WI38 (cell line): ENCODE measurements around the gene MAD2L1BP.

Experiments
- H3K4me3 ChIP-seq: 2 replicates; pipeline ENCODE4 v1.5.1; 2011; ENCODE audit warnings: low read depth, mild to moderate bottlenecking, control low read depth, low read length
- CTCF ChIP-seq: IDR thresholded peaks from 2 replicates; pipeline ENCODE4 v1.5.1; 2012; ENCODE audit warnings: low read depth, mild to moderate bottlenecking, control low read depth, low read length

The MAD2L1BP gene

GRCh38 chr6:43674291-43674690 lies 38.7 kb downstream of the MAD2L1BP start:
- no peak overlapping the region for H3K4me3 ChIP-seq
- no peak for TF ChIP-seq CTCF

GRCh38 chr6:43674921-43675320 lies 39.3 kb downstream of the MAD2L1BP start:
- H3K4me3 ChIP-seq, result no peak overlapping the region
- no peak for TF ChIP-seq CTCF

DNA sequence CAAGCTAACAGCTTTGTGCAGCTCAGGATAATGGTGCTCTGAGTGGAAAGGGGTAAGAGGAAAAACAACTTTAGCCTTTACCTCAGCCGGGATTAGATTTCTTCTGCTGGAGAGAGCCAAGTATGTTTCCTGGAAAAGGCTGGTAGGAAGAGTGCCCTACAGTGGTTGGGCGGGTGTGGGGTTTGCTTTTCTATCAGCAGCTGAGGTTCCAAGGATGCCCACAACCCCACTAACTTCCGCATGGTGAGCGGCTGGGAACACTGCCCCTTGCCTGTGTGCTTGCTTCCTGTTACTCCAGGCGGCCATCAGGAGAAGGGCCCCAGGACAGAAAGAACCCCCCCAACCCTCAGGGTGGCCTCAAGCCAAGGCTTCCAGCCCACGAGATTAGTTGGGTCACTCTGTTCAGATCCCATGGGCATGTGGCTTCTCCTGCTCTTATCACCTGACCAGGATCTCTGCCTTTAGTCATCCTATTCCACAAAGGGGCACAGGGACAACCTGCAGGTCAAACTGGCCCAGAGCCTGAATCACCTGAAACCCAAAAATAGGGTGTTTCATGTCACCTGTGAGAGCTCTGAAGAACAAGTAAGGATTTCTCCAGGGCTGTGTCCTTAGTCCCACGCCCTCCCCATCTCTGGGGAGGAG lies 41.4 kb downstream of the MAD2L1BP start:
- no peak for TF ChIP-seq CTCF

DNA sequence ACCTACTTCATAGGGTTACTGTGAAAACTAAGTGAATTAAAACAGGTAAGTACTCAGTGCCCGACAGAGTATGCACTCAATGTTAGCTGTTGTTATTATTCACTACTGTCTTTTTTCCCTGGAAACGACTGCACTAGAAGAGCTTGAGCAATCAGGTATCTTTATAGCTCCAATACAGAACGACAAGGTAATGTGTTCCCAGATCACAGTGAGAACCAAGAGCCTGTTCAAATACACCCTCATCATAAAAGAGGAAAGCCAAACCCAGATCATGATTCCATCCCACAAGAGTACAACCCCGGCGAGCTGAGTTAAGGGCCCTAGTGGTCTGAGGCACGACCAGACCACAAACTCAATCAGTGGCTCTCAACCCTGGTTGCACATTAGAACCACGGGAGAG lies 42.1 kb downstream of the MAD2L1BP start:
- TF ChIP-seq CTCF, result no peak

More for the DNA sequence above, 41.4 kb downstream of the MAD2L1BP start:
- no peak overlapping the region for H3K4me3 ChIP-seq

DNA sequence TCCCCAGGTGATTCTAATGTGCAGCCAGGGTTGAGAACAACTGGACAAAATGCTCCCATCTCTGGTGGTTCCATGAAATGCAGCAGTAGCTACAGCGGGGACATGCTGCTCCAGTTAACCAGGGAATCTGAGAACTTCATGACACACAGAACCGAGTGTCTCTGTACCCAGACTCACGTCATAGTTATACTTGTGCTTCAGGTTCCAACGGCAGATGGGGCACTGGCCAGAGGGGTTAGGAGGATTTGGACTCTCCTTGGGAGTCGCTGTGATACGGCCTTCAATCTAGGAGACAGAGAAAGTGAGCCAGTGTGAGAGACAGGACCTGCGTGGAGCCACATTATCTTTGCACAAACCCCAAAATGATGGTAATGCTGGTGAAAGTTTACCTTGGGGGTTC lies 42.7 kb downstream of the MAD2L1BP start:
- no peak for TF ChIP-seq CTCF
- H3K4me3 ChIP-seq, result no peak overlapping the region

More for the DNA sequence above, 42.1 kb downstream of the MAD2L1BP start:
- no peak overlapping the region for H3K4me3 ChIP-seq

DNA sequence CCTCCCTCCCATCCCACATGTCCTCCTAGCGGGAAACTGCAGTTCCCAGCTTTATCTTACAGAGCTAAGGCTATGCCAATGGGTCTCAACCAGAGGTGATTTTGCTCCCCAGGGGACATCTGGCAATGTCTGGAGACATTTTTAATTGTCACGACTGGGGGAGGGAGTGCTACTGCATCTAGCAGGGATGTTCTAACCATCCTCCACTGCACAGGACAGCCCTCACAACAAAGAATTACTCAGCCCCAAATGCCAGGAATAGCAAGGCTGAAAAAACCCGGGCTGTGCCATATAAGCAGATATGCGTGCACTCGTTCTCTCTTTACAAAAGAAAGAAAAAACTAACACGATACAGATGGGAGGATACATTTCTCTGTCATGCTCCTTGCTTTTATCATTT lies 43.4 kb downstream of the MAD2L1BP start:
- H3K4me3 ChIP-seq, result no peak overlapping the region
- no peak for TF ChIP-seq CTCF

GRCh38 chr6:43680308-43681200 lies 44.9 kb downstream of the MAD2L1BP start:
- no peak overlapping the region for H3K4me3 ChIP-seq
- no peak for TF ChIP-seq CTCF
